GM10248 (cell line): Measurements from ENCODE around the gene EPHA4.

Experiments
- CTCF ChIA-PET: fragments of 300-600 bp; sonication (Branson Sonifier 250); formaldehyde crosslinking; extraction: SDS; loops from one replicate; lab custom pipeline; 2021; ENCODE audit warnings: antibody characterized with exemption; lab: Yijun Ruan, JAX
- POLR2A ChIA-PET: fragments of 350-650 bp; sonication (Branson Sonifier 250); formaldehyde crosslinking; extraction: SDS; loops from one replicate; lab custom pipeline; 2020; ENCODE audit warnings: antibody characterized with exemption; lab: Yijun Ruan, JAX
- DNase-seq: peaks from one replicate; pipeline ENCODE4 v3.0.0; 2012; ENCODE audit errors: extremely low spot score
- CTCF ChIP-seq: IDR thresholded peaks from 2 replicates; pipeline ENCODE4 v1.5.1; 2012; ENCODE audit warnings: mild to moderate bottlenecking, low read depth; ENCODE audit errors: extremely low read depth, missing control alignments, control extremely low read depth

Gene EPHA4

GRCh38 chr2:221610675-221611074 is 38.6 kb upstream of the EPHA4 start:
- DNase-seq = no peak
- TF ChIP-seq CTCF = no peak
- CTCF ChIA-PET = interaction anchor here (1.4 kb wide), 1 partner anchor 10 kb away, joined by 3 read pairs; no protein-coding TSS in a partner anchor
- POLR2A ChIA-PET = no interaction called here

- ChIA-PET POLR2A (no interaction called here), CTCF (interaction anchor here (1.4 kb wide), 1 partner anchor 9 kb away, joined by 3 read pairs; no protein-coding TSS in a partner anchor)
- TF ChIP-seq CTCF = no peak
- DNase-seq = no peak
These were observed 38.2 kb upstream of the EPHA4 start for GRCh38 chr2:221610255-221610654.

- ChIA-PET POLR2A (no interaction called here), CTCF (no interaction called here)
- TF ChIP-seq CTCF = no peak
- DNase-seq = no peak
These were observed 36.3 kb upstream of the EPHA4 start for GRCh38 chr2:221608442-221608841.

GRCh38 chr2:221606424-221606823 is 34.3 kb upstream of the EPHA4 start:
- no peak for TF ChIP-seq CTCF
- no peak for DNase-seq
- POLR2A ChIA-PET = no interaction called here
- CTCF ChIA-PET = interaction anchor here (1.5 kb wide), 1 partner anchor 33 kb away, joined by 4 read pairs; no protein-coding TSS in a partner anchor

- no peak for TF ChIP-seq CTCF
- ChIA-PET CTCF (interaction anchor here (1.5 kb wide), 1 partner anchor 33 kb away, joined by 4 read pairs; no protein-coding TSS in a partner anchor), POLR2A (no interaction called here)
- DNase-seq = no peak
These were observed 33.7 kb upstream of the EPHA4 start for GRCh38 chr2:221605751-221606240.

- ChIA-PET CTCF (no interaction called here), POLR2A (no interaction called here)
- no peak for TF ChIP-seq CTCF
- DNase-seq = no peak
These were observed 30.8 kb upstream of the EPHA4 start for GRCh38 chr2:221602938-221603337.

GRCh38 chr2:221601376-221601775 is 29.3 kb upstream of the EPHA4 start:
- POLR2A ChIA-PET = no interaction called here
- CTCF ChIA-PET = interaction anchor here (1.0 kb wide), 1 partner anchor 9 kb away, joined by 3 read pairs; no protein-coding TSS in a partner anchor
- DNase-seq = no peak
- TF ChIP-seq CTCF = no peak
